ENCODE results near the gene MPDZ.

Gene MPDZ

DNA sequence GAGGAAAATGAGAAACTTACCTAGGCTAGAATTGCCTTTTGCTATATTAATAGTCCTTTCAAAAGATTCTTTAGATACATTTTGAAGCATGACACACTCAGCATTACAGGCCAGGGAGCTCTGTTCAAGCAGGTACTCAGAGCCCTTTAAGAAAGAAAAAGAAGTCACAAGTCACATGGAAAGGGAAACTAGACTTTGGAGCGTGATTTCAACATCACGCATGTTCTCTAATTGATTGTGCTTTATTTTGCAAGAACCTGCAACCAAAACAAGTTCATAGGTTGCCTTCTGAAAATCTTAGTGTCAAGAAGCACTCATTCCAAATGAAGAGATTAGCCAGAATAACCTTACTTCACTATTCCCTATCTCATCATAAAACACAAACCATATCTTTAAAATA, 103.8 kb downstream of the MPDZ start:
- no peak for DNase-seq (ENCODE audit: low read depth in 2 of 2)
- no peak overlapping the region for H3K4me3 ChIP-seq (replicated peaks in 1 of 2; ENCODE audit: low read depth in 2 of 2, low read length in 2 of 2)

GRCh38 chr9:13174906-13175639, 104.4 kb downstream of the MPDZ start:
- DNase-seq (ENCODE audit: low read depth in 2 of 2): no peak
- TF ChIP-seq, protein P1, sequence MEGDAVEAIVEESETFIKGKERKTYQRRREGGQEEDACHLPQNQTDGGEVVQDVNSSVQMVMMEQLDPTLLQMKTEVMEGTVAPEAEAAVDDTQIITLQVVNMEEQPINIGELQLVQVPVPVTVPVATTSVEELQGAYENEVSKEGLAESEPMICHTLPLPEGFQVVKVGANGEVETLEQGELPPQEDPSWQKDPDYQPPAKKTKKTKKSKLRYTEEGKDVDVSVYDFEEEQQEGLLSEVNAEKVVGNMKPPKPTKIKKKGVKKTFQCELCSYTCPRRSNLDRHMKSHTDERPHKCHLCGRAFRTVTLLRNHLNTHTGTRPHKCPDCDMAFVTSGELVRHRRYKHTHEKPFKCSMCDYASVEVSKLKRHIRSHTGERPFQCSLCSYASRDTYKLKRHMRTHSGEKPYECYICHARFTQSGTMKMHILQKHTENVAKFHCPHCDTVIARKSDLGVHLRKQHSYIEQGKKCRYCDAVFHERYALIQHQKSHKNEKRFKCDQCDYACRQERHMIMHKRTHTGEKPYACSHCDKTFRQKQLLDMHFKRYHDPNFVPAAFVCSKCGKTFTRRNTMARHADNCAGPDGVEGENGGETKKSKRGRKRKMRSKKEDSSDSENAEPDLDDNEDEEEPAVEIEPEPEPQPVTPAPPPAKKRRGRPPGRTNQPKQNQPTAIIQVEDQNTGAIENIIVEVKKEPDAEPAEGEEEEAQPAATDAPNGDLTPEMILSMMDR (IDR thresholded peaks at IDR 0.05; ENCODE audit: low read depth, low read length): no peak
- no peak overlapping the region for H3K4me3 ChIP-seq (replicated peaks in 1 of 2; ENCODE audit: low read depth in 2 of 2, low read length in 2 of 2)

More for the DNA sequence above, 103.8 kb downstream of the MPDZ start:
- TF ChIP-seq, protein P1 (IDR thresholded peaks at IDR 0.05; ENCODE audit: low read depth, low read length): no peak

DNA sequence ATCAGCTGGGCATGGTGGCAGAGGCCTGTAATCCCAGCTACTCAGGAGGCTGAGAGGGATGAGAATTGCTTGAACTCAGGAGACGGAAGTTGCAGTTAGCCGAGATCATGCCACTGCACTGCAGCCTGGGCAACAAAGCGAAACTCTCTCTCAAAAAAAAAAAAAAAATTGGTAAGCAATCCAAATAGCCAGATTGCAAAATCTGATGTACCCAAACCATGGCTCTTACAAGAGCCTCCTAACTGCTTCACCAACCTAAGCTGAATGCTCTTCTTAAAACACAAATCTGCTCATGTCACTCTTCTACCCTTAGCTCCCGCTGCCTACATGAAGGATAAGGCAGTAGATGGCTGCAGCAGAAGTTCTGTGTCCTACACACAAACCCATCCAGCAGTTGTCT, 105.9 kb downstream of the MPDZ start:
- H3K4me3 ChIP-seq (replicated peaks in 1 of 2; ENCODE audit: low read depth in 2 of 2, low read length in 2 of 2): no peak overlapping the region
- TF ChIP-seq, protein P1 (IDR thresholded peaks at IDR 0.05; ENCODE audit: low read depth, low read length): no peak
- no peak for DNase-seq (ENCODE audit: low read depth in 2 of 2)

DNA sequence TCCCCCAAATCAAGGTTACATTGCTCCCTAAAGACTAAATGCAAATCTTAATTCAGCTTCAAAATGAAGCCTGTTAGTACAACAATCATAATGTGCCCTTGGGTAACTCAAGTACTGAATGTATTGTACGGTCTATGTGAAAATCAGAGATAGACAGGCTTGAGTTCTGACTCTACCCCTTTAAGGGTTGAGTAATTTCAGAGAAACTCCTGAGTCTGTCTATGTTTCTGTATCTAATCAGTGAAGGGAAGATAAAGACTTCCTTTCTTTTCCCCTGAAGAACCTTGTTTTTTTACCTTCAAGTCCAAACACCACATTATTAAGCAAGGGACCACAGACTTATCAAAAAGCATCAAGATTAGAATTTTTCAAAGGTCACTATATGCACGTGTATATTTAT, 108.2 kb downstream of the MPDZ start:
- TF ChIP-seq, protein P1 (IDR thresholded peaks at IDR 0.05; ENCODE audit: low read depth, low read length): no peak
- DNase-seq (ENCODE audit: low read depth in 2 of 2): peak; percentile 22 to 37
- no peak overlapping the region for H3K4me3 ChIP-seq (replicated peaks in 1 of 2; ENCODE audit: low read depth in 2 of 2, low read length in 2 of 2)

DNA sequence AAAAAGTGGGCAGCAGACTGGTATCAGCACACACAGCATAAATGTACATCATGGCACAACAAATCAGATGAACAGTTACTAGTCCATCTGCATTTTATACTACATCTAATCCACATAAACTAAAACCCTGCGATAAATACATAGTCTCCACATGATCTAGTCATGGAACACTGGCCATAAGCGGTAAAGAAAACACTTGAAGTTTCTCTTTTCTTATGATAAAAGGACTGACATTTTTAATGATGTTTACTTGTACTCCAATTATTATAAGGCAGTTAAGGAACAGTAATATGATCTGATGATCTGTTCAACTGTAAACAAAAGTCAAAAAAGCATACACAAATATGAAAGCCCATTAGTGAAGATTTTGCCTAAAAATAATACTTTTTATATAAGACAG, 112.5 kb downstream of the MPDZ start:
- no peak overlapping the region for H3K4me3 ChIP-seq (replicated peaks in 1 of 2; ENCODE audit: low read depth in 2 of 2, low read length in 2 of 2)
- DNase-seq (ENCODE audit: low read depth in 2 of 2): no peak
- TF ChIP-seq, protein P1 (IDR thresholded peaks at IDR 0.05; ENCODE audit: low read depth, low read length): no peak

- no peak overlapping the region for H3K4me3 ChIP-seq (replicated peaks in 1 of 2; ENCODE audit: low read depth in 2 of 2, low read length in 2 of 2)
- no peak for DNase-seq (ENCODE audit: low read depth in 2 of 2)
- TF ChIP-seq, protein P1 (IDR thresholded peaks at IDR 0.05; ENCODE audit: low read depth, low read length): no peak
These were observed 113.5 kb downstream of the MPDZ start for GRCh38 chr9:13165956-13166355.
